Activated CD4-positive, alpha-beta T cell treated with anti-CD3 and anti-CD28 coated beads, Interleukin-2, Interleukin-4, amounts not matched to agents 100 ng/mL and 50 ng/mL, durations not matched to agents 16 hours and 8 hours (primary cell): Measurements from ENCODE around the gene OSBPL9.
"Not testable (repeated sequence)": the region's sequence is repeated elsewhere in the genome, so short reads cannot be mapped to it uniquely, and the experiment has no call there.

Experiments used
- DNase-seq: peaks from one replicate; pipeline ENCODE4 v3.0.0-alpha.2; 2020; ENCODE audit warnings: low spot score

OSBPL9 gene

GRCh38 chr1:51638350-51638749 is 21.5 kb downstream of the OSBPL9 start:
- no peak for DNase-seq

GRCh38 chr1:51639694-51640093 is 22.8 kb downstream of the OSBPL9 start:
- no peak for DNase-seq

DNA sequence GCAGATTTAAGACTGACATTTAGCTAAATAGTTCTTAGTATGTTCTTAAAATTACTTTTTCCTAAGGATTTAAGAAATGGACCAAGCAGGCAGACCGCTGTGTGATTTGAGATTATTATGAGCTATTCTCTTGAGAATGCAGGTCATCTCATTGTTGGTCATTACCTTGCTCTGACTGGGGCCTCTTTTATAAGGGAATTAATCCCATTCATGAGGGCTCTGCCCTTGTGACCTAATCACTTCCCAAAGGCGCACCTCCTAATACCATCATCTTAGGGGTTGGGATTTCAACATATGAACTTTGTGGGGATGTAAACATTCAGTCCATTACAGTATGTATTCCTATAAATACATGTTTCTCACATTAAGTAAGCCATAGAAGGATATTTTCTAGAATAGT is 24.2 kb downstream of the OSBPL9 start:
- DNase-seq = no peak

DNA sequence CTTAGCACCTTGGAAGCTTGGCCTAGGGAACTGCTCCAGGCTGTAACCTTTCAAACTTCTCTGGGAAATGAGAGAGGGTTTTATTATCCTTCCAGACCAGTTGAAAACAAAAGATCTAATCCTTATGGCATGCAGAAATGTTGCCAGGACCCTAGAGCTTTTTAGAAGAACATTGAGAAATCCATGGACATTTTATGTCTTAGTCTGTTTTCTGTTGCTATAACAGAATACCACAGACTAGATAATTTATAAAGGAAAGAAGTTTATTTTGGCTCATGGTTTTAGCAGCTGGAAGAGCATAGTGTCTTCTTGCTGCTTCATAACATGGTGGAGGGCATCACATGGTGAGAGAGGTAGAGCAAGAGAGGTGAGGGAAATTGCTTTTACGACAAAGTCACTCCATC is 25.8 kb downstream of the OSBPL9 start:
- DNase-seq = no peak

- no peak for DNase-seq
Measured at GRCh38 chr1:51643362-51643761, 26.5 kb downstream of the OSBPL9 start.

- DNase-seq = no peak
Measured at GRCh38 chr1:51644020-51644419, 27.1 kb downstream of the OSBPL9 start.

- DNase-seq = no peak
Measured at GRCh38 chr1:51644533-51645197, 27.8 kb downstream of the OSBPL9 start.

DNA sequence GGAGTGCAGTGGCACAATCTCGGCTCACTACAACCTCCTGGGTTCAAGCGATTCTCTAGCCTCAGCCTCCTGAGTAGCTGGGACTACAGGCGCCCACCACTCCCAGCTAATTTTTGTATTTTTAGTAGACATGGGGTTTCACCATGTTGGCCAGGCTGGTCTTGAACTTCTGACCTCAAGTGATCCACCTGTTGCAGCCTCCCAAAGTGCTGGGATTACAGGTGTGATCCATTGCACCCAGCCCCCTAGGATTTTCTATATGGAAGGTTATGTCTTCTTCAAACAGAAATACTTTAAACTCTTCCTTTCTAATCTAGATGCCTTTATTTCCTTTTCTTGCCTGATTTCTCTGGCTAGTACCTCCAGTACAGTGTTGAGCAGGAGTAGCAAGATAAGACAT is 29.7 kb downstream of the OSBPL9 start:
- DNase-seq = not testable (repeated sequence)

GRCh38 chr1:51648180-51649109 is 31.6 kb downstream of the OSBPL9 start:
- no peak for DNase-seq

DNA sequence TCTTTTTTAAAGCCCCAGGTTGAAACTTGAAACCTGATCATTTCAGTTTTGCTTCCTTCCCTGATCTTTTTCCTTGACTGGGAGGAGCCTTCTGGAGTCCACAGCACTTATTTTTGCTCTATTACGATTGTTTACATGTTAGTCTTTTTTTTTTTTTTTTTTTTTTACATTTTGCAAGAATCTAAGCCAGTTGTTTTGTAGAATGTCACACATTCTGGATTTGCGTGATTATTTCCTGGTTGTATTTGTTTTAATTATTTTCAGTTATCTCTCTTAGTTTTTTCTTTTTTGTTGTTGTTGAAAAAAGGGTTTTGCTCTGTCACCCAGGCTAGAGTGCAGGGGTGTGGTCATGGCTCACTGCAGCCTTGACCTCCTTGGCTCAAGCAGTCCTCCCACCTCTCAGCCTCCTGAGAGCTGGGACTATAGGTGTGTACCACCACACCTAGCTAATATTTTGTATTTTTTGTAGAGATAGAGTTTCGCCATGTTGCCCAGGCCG is 32.8 kb downstream of the OSBPL9 start:
- DNase-seq = no peak

- DNase-seq = no peak
Measured at GRCh38 chr1:51650198-51650597, 33.3 kb downstream of the OSBPL9 start.

GRCh38 chr1:51651552-51651942 is 34.7 kb downstream of the OSBPL9 start:
- no peak for DNase-seq

DNA sequence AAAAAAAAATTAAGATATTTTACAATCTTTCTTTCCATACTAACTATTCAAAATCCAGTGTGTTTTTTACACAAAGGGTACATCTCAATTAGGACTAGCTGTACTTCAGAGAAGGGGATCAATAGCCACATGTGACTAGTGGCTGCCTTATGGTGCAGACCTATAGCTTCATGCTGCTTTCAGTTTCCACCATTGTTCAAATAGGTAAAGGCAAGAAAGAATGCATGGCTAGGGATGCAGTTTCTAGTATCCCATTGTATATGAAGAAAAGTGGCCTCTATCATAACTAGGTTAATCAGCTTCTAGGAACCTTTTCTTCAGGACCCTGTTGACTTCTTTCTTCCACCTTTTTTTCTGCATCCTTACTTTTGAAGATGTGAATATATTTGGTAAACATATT is 35.7 kb downstream of the OSBPL9 start:
- no peak for DNase-seq

DNA sequence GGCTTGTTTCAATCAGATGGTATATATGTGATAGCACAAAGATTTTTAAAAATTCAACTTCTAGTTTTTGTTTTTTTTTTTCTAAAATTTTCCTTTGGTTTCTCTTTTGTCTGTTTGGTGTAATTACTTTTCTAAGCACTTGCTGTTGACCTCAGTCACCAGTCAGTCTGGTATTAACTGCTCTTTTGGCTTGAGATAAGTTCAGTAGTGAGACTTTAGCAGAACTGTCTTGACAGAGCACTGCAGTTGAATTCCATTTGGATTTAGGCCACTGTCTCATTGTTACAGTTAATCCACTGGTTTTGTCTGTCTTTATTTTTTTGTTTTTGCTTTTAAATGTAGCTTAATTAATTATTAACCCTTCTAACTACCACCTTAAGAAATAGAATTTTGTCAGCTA is 36.2 kb downstream of the OSBPL9 start:
- DNase-seq = no peak

GRCh38 chr1:51654000-51654399 is 37.1 kb downstream of the OSBPL9 start:
- DNase-seq = no peak

GRCh38 chr1:51656374-51656773 is 39.5 kb downstream of the OSBPL9 start:
- no peak for DNase-seq

- DNase-seq = no peak
Measured at GRCh38 chr1:51660580-51660979, 43.7 kb downstream of the OSBPL9 start.

- no peak for DNase-seq
Measured at GRCh38 chr1:51661081-51661518, 44.2 kb downstream of the OSBPL9 start.

GRCh38 chr1:51663105-51663504 is 46.2 kb downstream of the OSBPL9 start:
- DNase-seq = no peak

- no peak for DNase-seq
Measured at GRCh38 chr1:51663721-51664120, 46.8 kb downstream of the OSBPL9 start.

GRCh38 chr1:51664421-51665240 is 47.7 kb downstream of the OSBPL9 start:
- no peak for DNase-seq

- DNase-seq = no peak
Measured at GRCh38 chr1:51666478-51666877, 49.6 kb downstream of the OSBPL9 start.
